Prostate gland (tissue), 2 donors: ENCODE measurements around the gene EDN2.

Experiments used
- CTCF ChIP-seq, 4 experiments: fragments of 200-600 bp in 2 of 4; fragments of 450-650 bp in 2 of 4; sonication (generic) in 2 of 4; IDR thresholded peaks; 1 replicate in 3 of 4; 2 replicates in 1 of 4; pipeline ENCODE4 v1.5.1; 2016 to 2019; ENCODE audit warnings: antibody characterized with exemption in 4 of 4, mild to moderate bottlenecking in 2 of 4, moderate library complexity in 2 of 4
- POLR2A ChIP-seq: fragments of 450-650 bp; IDR thresholded peaks from one replicate; pipeline ENCODE4 v1.6.1; 2016; ENCODE audit warnings: antibody characterized with exemption, mild to moderate bottlenecking
- POLR2AphosphoS5 ChIP-seq: sonication (generic); formaldehyde crosslinking; IDR thresholded peaks from one replicate; pipeline ENCODE4 v1.6.1; 2017; ENCODE audit warnings: antibody characterized with exemption

- TF ChIP-seq POLR2AphosphoS5 (no peak), CTCF (IDR thresholded peaks at IDR 0.05) (no peak), POLR2A (no peak)
Observed at GRCh38 chr1:41446851-41447610, 37.5 kb downstream of the EDN2 start.
